GM23248 (cell line): Measurements from ENCODE around the gene APRT.

ENCODE experiments used
- EZH2 ChIP-seq: fragments of 200-600 bp; sonication (generic); IDR thresholded peaks from 2 replicates; pipeline ENCODE4 v1.6.1; 2018; ENCODE audit warnings: antibody characterized with exemption, mild to moderate bottlenecking; ENCODE audit not compliant: insufficient read depth, poor library complexity, severe bottlenecking
- EZH2phosphoT487 ChIP-seq: fragments of 200-600 bp; sonication (generic); IDR thresholded peaks from 2 replicates; pipeline ENCODE4 v1.6.1; 2018; ENCODE audit warnings: antibody characterized with exemption, moderate library complexity, mild to moderate bottlenecking, low read depth; ENCODE audit not compliant: insufficient read depth

GRCh38 chr16:88771294-88771772 lies 40.4 kb downstream of the APRT start:
- TF ChIP-seq EZH2 (no peak), EZH2phosphoT487 (no peak)
